GM21423 (cell line): Measurements from ENCODE around the gene NGEF.
"Not testable (repeated sequence)": the region's sequence is repeated elsewhere in the genome, so short reads cannot be mapped to it uniquely, and the experiment has no call there.

Source experiments
- ATAC-seq: cut with Tn5 transposase; IDR thresholded peaks from one replicate; pipeline ENCODE4 v1.9.1; 2021; ENCODE audit warnings: mild to moderate bottlenecking, moderate library complexity; ENCODE audit not compliant: unreplicated experiment

Gene NGEF

DNA sequence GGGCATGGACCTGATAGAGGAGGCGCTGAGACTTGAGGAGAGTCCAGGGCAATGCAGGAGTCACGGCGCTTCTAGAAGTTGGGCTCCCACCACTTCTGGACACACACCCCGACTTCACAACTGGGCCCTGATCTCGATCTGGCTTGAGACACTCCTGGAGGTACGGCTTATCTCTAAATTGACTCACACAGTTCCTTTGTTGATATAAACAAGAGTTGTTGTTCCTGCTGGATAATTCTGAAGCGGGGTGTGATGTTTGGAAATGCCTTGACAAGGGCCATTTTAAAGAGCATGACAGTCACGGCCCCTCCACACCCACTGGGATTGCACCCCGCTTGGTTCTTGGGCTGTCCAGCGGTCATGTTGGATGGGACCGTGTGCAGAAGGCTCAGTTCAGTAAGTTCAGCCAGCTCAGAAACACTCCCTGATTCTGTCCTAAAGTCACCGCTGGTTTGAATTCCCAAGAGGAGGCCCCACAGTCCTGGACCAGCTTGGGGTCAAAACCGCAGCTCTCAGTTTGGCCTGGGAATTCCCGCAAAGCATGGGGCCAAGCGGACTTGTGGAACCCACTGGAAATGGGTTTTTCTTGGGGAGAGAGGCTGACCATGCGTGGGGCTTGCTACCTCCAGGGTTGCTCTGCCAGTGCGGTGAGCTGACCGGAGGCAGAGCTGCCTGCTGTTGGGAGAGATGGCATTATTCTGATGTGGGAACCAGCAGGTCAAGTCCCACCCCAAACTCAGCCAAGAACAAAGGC, 10.1 kb upstream of the NGEF start:
- no peak for ATAC-seq

DNA sequence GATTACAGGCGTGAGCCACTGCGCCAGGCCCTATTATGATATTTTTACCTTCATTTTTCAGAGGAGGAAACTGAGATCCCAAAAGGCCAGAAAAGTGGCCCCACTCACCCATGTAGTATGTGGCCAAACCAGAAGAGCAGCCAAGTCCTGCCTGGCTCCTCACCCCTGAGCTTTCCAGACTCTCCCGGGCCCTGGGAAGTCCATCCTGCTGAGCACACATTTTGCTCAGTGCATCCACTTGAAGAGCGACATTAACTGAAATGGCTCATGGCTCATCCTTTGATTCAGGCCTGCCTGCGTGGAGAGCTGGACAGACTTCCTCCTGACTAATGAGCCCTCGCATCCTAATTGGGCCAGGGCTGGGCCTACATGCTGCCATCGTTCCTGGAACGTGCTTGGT, 9.5 kb upstream of the NGEF start:
- ATAC-seq, result no peak

DNA sequence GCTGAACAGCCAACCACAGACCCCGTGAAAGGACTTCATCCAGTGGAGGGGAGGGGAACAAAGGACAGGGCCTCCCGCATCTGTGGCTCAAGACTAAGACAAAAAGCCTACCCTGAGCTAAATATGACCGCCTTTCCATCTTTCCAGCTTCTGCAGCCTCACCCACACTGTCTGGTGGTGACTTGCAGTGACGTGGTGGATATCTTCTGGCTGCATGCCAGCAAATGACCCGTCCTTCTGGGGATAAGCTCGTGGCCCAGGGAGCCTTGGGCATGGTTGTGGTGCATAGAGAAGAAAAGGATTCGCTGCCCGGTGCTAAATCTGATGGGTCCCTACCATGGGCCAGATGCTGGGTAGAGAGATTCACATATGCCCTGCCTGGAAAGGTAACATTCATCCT, 8.7 kb upstream of the NGEF start:
- no peak for ATAC-seq

DNA sequence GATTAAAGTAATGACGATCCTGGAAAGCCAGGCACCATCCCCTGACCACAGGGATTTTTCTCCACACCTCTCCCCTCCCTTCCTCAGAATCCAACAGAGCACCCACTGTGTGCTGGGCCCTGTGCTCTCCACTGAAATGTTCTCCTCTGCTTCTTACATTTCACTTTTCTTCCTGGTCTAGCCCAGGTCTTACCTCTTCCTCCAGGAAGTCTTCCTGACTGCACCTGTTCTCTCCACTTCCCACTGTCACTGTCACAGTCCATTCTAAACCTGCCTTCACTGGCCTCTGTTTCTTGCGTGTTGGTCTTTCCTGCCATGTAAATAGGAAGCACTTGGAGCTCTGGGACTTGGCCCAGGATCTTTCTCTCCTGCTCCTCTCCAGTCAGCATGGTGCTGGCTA, 7.4 kb upstream of the NGEF start:
- no peak for ATAC-seq

DNA sequence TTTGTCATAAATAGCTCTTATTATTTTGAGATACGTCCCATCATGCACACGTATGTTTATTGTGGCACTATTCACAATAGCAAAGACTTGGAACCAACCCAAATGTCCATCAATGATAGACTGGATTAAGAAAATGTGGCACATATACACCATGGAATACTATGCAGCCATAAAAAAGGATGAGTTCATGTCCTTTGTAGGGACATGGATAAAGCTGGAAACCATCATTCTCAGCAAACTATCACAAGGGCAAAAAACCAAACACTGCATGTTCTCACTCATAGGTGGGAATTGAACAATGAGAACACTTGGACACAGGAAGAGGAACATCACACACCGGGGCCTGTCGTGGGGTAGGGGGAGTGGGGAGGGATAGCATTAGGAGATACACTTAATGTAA, 6.6 kb upstream of the NGEF start:
- not testable (repeated sequence) for ATAC-seq

DNA sequence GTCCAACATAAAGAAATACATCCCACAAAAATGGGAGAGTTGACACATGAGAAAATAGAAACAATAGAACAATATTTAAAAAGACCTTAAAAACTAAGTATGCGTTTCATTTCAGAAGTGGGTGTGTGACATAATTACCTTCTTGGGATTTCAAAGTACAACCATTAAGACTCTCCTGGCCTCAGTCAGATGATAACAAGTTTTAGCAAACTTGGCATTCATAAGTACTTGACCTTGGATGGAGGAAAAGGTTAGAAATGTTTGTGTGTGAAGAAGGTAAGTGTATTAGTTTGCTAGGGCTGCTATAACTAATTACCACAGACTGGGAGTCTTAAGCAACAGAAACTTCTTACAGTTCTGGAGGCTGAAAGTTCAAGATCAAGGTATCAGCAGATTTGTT, 4.9 kb upstream of the NGEF start:
- no peak for ATAC-seq

DNA sequence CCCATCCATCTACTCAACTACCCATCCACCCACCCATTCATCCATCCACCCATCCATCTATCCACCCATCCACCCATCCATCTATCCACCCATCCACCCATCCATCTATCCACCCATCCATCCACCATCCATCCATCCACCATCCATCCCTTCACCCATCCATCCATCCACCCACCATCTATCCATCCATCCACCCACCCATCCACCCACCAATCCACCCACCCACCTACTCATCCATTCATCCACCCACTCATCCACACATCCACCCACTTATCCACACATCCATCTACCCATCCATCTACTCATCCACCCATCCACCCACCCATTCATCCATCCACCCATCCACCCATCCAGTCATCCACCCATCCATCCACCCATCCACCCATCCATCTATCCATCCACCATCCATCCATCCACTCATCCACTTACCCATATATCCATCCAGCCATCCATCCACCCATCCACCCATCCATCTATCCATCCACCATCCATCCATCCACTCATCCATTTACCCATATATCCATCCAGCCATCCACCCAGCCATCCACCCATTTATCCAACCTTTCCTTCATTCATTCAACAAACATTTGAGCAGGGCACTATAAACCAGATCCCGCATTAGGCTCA, 2.1 kb upstream of the NGEF start:
- no peak for ATAC-seq

DNA sequence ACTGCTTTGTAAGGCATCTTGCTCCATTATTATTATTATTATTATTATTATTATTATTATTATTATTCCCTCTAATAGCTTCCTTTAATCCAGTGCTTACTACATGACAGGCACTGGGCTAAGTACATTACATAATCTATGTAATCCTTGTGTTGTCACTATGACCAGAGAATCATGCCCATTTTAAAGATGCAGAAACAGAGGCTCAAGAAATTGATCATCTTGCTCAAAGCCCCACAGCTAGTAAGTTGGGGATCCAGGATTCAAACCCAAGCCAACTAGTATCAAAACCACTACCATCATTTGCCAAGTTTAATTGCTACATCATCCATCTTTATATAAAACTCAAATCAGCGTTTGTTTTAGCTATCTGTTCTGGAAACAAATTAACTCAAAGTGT, 594 bp upstream of the NGEF start:
- no peak for ATAC-seq

DNA sequence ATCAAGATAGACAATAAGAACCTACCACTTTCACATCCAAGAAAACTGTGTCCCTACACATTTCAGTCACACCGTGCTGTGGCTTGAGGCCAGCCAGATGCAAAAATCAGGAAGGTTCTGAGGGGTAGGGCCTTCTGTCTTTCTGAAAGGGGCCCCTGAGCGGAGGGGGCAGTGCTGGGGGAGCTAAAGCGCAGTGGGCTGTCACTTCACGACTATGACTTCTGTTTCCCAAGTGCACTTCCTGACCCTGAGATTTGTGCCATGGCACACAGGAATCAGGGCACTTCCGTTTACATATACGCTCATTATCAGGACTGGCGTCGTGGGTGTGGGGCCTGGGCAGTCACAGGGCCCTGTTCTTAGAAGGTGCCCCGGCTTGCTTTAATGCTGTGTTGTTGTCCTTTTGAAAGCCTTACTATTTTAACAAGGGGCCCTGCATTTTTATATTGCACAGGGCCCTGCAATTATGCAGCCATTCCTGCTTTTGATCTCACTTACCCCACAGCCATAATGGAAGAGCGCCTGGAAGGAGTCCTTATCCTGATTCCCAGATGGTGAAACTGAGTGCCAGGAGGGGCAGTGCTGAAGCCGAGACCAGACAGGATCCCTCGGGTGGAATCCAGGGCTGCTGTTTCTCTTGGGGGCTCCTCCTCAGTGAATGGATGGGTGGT, 620 bp downstream of the NGEF start:
- no peak for ATAC-seq

DNA sequence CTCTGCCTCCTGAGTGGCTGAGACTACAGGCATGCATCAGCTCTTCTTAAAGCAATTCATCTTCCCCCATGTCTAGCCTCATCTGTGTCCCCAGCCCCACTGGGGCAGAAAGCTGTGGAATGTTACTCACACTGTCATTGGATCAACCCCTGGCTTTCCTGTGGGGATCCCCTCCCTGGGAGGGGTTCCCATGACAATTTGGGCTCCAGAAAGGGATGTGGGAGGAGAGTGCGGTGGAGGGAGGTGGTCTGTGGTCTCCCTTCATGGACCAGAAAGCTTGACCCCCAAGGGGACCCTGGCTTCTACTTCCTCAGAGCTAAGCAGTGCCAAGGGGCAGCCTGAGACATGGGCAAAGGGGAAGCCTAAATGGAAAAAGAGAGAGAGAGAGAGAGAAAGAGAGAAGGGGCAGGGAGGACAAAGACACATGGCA, 1.3 kb downstream of the NGEF start:
- ATAC-seq, result no peak

DNA sequence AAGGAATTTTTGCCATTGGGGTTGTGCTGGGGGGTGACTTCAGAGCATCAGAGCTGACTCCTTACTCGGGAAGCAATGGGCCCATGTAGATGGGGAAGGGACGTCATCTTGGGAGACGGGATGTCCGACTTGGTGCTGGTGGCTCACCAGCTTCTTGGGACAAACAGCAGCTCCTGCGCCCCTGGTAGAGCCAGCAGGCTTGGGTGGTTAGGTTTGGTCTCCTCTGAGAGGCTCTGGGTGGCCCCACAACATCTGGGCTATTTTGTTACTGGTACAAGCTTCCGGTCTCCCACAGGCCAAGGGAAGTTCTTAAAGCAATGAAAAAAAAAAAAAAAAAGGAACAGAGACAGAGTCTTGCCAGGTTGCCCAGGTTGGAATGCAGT, 1.8 kb downstream of the NGEF start:
- ATAC-seq, result no peak

DNA sequence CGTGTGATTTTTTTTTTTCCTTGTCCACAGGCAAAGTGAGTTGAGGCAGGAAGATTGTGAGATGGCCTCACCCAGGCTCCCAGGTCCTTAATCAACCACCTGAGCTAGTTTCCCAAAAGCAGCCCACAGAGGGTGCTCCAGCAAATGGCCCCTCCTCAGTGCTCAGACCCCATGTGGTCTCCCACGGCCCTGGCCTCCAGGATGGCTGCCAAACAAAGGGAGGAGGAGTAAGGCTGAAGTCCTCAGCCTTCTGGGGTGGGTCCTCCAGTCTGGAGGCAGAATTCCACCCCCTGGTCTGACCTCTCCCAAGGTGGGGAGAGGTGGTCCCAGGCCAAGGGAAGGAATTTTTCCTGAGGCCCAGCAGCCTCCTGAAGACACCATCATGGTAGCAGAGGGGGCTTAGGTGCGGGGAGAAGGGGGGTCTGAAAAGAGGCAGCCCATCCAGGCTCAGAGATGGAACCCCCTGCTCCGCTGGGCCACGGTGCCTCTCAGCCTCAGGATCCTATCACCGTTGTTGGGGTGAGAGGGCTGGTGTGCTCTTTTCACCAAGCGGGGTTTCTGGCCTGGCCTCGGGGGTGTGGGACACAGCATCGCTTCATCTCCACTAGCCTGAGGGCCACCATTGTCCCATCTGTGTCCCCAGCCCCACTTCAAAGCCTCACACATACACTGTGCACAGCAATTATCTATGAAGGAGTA, 2.3 kb downstream of the NGEF start:
- ATAC-seq, result no peak

DNA sequence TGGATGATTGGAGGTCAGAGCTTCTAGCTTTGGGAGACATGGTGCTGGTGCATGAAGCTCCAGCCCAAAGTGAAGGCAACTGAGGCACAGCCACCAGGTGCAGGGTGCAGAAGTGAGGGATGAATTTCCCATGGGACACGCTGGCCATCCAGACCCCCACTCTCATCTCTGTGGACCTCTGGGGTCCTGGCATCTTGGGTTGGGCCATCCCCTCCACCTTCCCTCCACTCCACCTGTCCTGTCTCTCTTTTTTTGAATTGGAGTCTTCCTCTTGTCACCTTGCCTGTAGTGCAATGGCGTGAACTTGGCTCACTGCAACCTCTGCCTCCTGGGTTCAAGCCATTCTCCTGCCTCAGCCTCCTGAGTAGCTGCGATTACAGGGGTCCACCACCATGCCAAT, 3.4 kb downstream of the NGEF start:
- no peak for ATAC-seq

DNA sequence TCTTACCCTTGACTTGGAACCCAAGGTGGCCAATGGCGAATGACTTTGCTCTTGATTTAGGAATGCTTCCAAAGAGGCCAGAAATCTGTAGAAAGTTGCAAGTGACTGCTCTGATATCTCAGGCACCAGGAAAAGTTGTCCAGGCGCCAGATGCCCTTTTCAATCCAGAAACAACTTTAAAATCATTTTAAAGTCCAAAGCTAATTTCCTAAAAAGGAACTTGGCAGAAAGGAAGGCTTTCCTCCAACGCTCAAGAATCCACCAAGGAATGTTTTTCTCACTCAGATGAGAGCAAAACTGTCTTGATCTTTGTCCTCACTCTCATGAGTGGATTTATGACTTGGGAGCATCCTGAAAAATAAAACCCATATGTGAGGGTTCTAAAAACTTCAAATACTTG, 5.3 kb downstream of the NGEF start:
- ATAC-seq, result no peak

DNA sequence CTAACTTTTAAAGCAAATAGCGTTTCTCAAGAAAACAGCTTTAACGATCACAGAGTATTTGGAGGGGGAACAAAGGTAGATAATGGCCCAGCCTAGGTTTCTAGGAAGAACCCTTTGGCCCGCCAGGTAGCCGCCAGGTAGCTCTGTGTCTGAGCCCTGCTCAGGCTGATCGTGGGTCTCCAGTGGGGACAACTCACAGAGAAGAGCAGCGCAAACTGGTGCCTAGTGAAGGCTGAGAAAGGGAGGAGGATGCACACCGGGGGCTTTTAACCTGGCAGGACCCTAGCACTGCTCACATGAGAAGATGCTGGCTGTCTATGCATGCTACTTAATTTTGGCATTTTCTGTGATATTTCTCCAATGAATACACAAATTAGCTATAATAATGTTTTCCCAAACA, 5.8 kb downstream of the NGEF start:
- ATAC-seq, result no peak

DNA sequence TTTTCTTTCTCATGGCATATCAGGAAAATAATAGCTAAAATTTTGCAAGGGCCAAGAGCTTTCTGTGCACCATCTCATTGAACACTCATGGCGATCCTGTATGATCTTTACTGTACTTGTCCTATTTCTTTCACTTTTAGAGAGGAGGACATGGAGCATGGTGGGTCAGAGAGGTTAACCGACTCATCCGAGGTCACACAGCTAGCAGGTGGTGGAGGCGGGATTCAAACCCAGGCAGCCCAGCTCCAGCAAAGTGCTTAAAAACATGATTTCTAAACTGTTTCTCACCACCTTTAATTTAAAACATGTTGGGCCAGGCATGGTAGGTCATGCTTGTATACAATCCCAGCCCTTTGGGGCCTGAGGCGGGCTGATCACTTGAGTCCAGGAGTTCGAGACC, 6.4 kb downstream of the NGEF start:
- no peak for ATAC-seq

DNA sequence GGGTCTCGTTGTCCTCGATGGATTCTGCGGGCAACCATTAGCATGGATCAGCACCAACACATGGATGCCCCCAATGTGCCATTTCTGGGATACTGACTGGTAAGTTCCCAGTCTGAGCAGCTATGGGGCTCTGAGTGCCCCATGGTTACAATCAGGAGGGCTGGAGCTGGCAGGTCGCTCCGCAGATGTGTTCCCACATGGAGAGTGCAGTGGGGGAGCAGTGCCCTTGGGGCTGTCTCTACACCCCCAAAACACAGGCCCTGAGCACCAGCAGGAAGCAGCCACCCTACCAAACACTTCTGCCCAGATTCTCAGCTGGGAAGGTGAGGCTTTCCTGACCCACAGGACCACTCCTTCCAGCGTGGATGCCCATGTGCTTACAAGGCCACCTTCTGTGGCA, 8.0 kb downstream of the NGEF start:
- no peak for ATAC-seq

DNA sequence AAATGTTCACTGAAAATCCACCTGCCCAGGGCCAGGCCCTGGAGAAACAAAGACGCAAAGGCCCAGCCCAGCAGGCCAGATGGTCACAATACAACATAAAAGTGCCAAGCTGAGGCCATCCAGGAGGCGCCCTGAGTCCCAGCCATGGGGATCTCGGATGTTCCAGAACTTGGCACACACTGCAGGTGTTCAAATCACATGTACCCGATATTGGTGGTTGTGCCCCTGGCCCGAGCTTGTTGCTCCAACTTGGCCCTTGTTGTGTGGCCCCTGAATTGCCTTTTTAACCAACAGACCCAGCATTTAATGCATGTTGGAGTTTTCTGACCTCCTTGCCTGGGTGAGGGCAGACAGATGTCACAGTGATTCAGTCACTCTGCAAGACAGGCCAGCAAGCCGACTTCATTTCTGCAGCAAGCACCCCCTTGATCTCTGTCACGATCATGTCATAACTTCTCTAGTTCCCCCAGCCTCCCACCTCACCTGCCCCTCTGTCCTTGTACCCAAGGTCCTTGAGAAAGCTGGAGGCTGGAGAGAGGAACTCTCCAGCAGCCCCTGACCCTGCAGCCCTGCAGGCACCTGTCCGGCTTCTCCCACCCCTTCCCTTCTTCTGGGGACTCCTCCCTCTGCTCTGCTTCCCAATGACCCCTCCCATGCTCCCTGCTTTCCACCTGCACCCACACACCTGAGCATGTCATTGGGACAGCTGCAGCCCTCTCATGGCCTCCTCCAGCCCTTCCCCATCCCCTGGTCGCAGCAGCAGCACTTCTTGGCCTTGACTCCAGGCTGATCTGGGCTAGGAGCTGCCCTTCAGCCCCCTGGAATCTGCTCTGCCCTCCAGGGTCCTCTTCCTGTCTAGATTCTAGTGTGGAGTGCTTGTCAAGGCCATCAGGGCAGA, 9.1 kb downstream of the NGEF start:
- ATAC-seq, result no peak

DNA sequence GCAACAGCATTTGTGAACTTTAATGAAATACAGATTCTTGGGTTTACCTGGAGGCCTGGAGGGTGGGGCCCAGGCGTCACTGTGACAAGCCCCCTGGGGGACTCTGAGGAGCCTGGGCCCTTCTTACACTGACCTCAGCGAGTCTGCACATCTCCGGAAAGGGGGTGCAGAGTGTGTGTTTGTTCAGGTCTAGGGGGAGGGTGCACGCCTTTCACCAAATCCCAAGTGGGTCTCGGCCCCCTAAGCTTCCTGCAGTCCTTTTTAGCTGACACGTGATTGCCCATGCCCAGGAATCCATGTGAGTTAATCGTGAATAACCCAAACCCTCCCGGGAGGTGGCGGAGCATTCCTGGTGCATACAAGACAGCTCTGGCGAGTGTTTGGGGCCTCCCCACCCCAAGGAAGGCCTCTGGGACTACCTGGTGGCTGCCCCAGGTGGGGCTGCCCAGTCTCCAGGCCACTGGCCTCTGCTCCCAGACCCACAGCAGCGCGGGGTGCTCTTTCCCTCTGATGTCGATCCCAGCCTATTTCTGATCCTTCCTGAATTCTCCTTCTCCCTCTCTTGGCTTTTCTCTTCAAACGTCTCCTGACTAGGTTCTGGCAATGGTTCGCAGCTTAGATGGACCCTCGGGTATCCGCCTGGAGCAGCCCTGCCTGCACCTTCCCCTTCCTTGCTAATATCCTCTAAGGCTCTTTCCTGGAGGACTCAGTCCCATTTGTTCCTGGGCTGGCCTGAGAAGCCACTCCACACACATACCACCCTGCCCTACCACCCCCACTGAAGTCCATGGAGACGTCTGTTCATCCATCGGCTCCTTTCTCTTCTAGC, 10.0 kb downstream of the NGEF start:
- no peak for ATAC-seq
